Hematopoietic multipotent progenitor cell (in vitro differentiated cells): ENCODE results near the gene LPCAT1. TPM values are rescaled to one million over a fixed set of nuclear protein-coding genes. Genes with fewer than 3 reads are reported as not detected.
A peak's percentile ranks its signal among the peaks of the same experiment; 100 is the strongest.
"Not testable (repeated sequence)": the region's sequence is repeated elsewhere in the genome, so short reads cannot be mapped to it uniquely, and the experiment has no call there.

ENCODE experiments used
- DNase-seq, 3 donors: peaks; one replicate each; pipeline ENCODE4 v3.0.0-alpha.2; 2011 to 2015; ENCODE audit warnings: low read depth in 2 of 3, low spot score in 2 of 3
- total RNA-seq: library from RNA; depleted of rRNA; stranded (reverse); fragments of >200 nt; gene quantifications from one replicate; pipeline ENCODE4 v1.2.3, GENCODE V29; 2012

Gene LPCAT1
- total RNA-seq, 1 donor: 27.5 TPM

DNA sequence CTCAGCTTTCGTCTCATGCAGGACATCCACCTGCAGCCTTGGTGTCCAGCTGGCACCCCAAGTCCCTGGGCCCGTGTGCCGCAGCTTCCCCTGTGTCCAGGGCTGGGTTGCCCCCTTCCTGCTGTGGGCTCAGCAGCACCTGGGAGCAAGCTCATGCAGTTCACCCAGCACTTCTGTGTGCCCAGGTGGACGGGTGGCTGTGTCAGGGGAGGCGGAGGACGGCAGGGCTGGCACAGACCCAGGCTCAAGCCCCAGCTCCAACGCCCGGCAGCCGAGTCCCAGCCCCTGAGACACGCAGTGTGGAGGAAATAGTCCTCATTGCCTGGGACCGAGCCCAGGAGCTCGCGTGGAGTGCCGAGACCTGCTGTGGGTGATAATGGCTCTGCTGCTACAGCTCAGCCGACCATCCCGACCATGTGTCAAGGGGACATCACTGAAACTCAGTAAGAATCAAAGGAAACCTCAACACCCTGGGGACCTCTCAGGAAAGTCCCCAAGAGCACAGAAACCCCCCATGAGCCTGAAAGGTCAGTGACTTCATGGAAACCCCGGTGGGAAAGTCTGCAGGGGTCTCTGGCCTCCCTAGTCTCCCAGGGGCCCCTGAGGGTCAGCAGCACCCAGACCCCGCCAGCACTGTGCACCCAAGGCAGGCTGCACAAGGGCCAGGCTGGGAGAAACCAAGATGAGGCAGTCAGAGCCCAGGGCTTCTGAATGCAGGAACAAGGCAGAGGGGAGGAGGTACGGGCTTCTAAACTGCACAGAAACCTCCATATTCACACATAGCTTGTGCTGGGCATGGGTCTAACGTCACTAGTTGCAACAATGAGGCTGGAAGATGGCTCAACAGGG lies 38.8 kb downstream of the LPCAT1 start:
- no peak for DNase-seq

DNA sequence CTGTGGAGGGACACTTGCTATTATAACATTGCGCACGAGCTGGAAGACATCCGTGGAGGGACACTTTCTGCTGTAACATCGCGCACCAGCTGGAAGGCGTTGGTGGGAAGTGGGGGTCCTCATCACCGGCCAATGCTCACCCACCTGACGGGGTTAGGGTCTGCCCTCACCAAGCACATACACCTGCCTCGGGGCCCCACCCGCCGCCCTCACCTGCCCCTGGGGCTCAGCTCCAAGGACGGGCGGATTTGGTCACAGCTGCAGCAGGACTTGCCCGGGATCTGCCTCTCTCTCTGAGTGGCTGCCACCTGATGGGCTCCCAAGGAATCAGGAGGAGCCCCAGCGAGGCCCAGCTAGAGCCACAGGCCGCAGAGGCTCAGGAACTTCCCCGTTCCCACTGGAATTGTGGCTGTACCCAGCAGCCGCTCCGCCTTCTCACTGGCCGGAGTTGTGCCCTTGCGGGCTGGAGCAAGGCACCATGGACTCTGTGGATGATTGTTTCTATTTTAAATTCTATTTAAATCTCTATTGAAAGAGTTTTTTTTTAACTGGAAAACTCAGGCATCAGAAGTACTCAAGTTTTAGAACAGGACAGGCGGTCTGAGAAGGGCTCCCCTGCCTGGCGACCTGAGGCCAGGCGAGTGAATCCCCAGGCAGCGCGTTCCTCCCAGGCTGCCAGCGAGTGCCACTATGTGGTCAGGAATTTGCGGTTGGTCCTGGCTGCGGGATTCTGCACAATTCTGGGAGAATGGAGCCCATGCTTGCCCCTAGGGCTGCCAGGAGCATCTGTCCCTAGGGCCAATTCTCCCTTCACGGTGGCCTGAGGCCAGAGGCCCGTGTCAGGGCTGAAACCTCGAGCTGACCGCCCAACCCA lies 39.7 kb downstream of the LPCAT1 start:
- no peak for DNase-seq

DNA sequence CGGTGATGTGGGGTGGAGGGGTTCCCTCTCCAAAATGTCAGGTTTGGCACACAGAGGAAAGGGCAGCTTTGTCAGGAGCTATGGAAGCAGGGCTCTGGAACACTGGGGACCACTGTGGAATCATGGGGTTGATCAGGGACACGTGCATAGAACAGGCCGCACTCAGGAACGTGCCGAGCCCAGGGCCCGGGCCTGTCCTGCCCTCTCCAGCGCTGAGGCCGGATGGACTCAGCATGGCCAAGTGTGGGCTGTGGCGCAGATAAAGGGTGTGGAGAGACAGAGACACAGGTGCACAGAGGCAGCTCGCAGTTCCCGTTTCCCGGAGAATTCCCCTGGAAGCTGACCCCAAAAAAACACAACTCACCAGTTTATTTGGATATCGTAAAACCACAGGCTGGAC lies 40.7 kb downstream of the LPCAT1 start:
- DNase-seq: no peak

DNA sequence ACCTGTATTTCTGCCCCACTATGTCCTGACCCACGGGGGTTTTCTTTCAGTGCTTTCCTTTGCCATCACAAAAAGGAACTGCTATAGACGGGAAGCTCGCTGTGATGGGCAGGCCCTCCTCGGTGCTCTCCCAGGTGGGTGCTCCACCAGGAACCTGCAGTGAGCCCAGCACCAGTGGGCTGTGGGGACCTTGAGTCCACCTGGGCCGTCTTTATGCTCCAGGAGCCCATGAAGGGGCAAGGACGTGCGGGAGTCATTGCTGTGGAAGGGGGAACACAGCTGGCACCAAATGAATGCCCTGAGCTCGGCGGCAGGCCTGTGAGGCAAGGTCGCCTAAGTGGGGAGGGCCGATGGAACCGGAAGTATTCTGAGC lies 41.8 kb downstream of the LPCAT1 start:
- no peak for DNase-seq

DNA sequence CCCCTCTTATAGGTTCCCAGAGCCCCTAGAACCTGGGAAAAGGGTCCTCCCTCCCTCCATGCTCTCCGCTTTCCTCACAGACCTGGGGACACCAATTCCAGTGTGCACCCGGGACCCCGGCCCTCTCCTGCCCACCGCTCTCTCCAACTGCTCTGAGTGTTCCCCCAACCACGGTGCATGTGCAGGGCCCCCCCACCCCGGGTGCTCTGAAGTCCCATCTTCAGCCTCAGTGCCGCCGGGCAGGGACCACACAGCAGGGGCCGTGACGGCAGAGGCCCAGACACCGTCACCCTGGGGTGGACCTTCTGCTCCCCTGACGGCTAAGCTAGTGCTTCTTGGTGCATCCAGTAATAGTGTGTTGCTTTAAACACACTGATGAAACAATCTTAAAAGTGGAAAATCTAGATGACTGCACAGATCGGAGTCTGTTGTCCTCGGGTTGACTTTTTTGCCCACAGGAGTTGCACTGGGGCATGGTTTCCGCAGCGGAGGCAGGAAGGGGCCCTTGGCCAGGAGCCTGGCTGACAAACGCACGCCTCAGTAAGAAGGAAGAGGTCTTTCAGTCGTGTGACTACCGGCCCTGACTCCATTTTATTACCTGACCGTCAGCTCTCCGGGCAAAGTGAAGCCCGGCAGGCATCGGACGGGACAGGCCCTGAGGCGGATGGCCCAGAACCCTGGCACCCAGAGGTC lies 42.3 kb downstream of the LPCAT1 start:
- no peak for DNase-seq

DNA sequence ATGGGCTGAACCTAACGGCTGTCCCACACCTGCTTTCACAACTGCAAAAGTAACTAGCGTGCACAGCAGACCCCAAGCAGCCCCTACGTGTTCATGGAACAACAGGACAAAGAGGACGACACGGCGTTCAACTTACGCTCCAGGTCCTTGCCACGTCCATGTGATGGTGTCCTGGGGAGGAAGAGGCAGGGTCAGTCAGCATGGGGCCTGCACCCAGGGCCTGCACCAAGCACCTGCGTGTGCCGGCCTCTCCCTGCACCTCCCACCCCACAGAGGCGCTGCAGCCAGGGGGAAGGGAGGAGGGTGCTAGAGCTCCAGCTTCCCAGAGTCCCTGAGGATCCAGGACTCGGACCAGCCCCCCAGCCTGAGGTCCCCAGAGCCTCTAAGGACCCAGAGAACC lies 43.0 kb downstream of the LPCAT1 start:
- DNase-seq: no peak

- DNase-seq: no peak
Measured at GRCh38 chr5:1480217-1480616, 43.5 kb downstream of the LPCAT1 start.

DNA sequence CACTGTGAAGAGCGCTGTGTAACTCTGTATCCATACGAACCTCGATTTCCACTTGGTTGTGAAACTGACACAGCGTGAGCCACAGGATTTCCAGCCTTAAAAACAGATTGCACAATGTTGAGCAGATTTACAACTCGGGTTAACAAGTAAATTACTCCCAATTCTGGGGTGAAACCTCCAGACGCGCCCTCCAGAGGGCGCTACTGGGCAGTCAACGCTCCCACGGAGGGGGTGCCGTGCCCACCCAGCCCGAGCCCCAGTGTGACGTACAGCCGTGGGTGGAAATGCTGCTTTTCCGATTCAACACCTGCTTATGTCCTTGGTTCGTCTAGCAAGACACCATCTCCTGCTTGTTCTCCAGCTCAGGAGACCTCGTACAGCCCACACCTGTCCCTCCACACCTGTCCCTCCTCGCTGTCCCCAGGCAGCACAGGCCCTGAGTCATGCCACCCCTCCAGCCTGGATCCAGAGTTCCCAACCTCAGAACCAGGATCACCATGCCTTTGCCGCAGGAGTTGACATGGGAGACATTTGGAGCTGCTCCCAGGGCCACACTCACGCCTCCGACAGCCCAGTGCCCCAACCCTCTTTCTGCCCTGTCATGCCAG lies 44.1 kb downstream of the LPCAT1 start:
- DNase-seq: peak; percentile 19 to 59 (median 59)

DNA sequence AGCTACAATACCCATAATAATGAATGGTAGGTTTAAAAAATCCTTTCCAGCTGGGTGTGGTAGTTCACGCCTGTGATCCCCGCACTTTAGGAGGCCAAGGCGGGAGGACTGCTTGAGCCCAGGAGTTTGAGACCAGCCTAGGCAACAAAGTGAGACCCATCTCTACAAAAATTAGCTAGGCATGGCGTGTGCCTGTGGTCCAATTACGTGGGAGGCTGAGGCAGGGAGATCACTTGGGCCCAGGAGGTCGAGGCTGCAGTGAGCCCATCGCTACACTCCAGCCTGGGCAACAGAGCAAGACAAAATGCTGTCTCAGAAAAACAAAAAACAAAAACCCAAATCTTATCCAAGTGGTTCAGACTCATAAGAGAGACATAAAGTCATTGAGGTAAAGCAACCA lies 44.7 kb downstream of the LPCAT1 start:
- DNase-seq: no peak

GRCh38 chr5:1478271-1479035 lies 45.3 kb downstream of the LPCAT1 start:
- no peak for DNase-seq

DNA sequence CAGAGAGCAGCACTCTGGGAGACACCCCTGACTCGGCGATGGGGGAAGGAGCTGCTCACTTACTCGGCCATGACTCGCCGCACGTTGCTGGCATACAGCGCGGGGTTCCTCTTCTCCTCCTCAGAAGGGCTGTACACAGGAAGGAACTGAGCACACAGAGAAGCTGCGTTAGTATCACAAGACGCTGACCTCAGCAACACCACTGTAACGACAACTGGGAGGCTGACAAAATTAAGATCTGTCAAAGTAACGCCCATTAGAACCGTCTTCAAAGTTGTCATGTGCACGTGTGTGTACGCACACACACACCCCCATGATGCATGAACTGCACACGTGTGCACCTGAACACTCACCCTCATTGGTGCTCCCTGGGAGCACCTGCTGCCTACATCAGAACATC lies 46.4 kb downstream of the LPCAT1 start:
- no peak for DNase-seq

- DNase-seq: no peak
Measured at GRCh38 chr5:1476967-1477310, 46.8 kb downstream of the LPCAT1 start.

GRCh38 chr5:1476181-1476966 lies 47.4 kb downstream of the LPCAT1 start:
- DNase-seq: no peak

GRCh38 chr5:1475544-1475900 lies 48.2 kb downstream of the LPCAT1 start:
- DNase-seq: not testable (repeated sequence)

DNA sequence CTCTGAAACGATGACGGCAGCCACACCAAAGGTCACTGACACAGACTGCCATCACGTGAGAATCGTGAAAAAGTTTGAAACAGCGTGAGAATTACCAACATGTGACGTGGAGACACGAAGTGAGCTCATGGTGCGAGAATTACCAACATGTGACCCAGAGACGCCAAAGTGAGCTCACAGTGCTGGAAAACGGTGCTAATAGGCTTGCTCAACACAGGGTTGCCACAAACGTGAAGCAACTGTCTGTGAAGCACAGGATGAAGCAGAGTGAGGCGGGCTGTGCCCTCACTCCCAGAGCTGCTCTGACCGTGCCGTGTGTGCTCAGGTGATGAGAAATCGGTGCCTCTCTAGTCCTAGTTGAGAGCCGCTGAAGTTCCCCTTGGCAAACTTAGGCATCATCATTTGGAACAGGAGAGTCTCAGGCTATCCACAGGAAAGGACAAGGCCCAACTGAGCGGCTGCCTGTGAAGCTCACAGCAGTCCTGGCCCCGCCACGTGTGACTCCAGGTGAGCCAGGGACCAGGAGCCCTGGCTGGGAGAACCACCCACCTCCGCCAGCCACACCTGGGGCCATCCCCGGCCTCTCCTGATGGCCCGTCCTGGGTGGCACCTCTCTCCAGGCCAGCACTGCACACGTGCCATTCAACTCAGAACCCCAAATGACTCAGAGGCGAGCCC lies 48.8 kb downstream of the LPCAT1 start:
- DNase-seq: no peak

GRCh38 chr5:1474183-1474839 lies 49.4 kb downstream of the LPCAT1 start:
- DNase-seq: no peak

DNA sequence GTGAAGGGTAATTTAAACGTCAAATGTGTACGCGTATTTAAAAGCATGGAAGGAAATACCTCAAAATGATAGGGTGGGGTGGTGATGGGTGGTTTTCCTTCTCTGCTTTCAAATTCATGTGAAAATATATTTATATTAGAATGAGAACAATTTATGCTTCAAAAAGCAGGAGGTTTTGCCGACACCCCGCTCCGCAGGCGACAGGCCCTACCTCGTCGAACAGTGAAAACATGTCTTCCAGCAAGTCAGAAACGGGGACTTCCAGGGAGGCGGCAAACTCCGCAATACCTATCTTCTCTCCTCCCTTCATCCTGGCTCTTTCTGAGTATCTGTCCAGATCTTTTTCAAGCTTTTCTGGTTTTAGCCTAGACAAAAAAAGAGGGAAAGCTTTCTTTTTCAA lies 50.0 kb downstream of the LPCAT1 start:
- DNase-seq: no peak

DNA sequence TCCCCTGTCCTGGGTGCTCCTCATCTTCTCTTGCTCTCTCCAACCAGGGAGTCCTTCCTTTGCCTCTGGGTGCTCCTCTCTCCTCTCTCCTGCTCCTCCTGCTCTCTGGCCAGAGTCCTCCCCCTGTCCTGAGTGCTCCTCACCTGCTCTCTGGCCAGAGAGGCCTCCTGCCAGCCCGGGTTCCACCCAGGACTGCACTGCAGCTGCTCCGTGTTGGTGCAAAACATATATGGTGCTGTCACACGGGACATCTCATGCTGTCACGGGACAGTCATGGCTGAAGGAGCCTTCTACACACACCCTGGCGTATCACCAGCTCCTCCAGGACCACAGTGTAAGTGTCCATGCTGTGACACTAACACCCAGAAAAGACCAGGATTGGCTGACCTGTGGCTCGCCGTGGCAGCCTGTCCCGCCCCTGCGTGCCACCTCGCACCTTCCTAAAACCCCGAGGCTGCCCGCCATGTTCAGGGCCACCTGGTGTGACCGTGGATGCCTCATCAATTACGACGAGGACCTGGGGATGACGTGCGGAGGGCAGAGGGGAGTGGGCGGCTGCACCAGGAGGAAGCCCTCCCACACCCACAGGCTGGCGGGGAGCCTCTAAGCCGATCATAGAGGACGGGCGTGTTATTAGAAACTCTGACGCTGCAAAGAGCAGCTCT lies 50.7 kb downstream of the LPCAT1 start:
- DNase-seq: no peak
